Activated naive CD8-positive, alpha-beta T cell treated with anti-CD3 and anti-CD28 coated beads, Interleukin-2, amount 10 ng/mL, durations not matched to agents 7 days and 5 days (primary cell): ENCODE measurements around the gene PSD2. TPM values are rescaled to one million over a fixed set of nuclear protein-coding genes. Genes with fewer than 3 reads are reported as not detected.
A peak's percentile ranks its signal among the peaks of the same experiment; 100 is the strongest.

ENCODE experiments used
- ATAC-seq: fragments of 150-1000 bp; cut with Tn5 transposase; one replicate; pipeline ENCODE4 v1.10.0; 2021; ENCODE audit warnings: low read depth, moderate library complexity
- POLR2A ChIA-PET: fragments of 350-600 bp; sonication (Branson Sonifier 250); formaldehyde crosslinking; loops from one replicate; lab custom pipeline; 2021; ENCODE audit warnings: antibody characterized with exemption; lab: Charles Lee
- DNase-seq: peaks from one replicate; pipeline ENCODE4 v3.0.0; 2021
- H3K27ac Mint-ChIP-seq: one replicate; pipeline ENCODE4 v1.8.0; 2022; ENCODE audit warnings: mild to moderate bottlenecking, mixed read lengths
- H3K27me3 Mint-ChIP-seq: one replicate; pipeline ENCODE4 v1.8.0; 2022; ENCODE audit warnings: mild to moderate bottlenecking, moderate library complexity, mixed read lengths
- H3K36me3 Mint-ChIP-seq: one replicate; pipeline ENCODE4 v1.8.0; 2021; ENCODE audit warnings: mild to moderate bottlenecking, mixed read lengths
- H3K4me1 Mint-ChIP-seq: one replicate; pipeline ENCODE4 v1.8.0; 2021; ENCODE audit warnings: mixed read lengths
- H3K4me3 Mint-ChIP-seq: one replicate; pipeline ENCODE4 v1.8.0; 2022; ENCODE audit warnings: mild to moderate bottlenecking, moderate library complexity, mixed read lengths
- H3K9me3 Mint-ChIP-seq: one replicate; pipeline ENCODE4 v1.8.0; 2021; ENCODE audit warnings: mixed read lengths
- total RNA-seq, 2 experiments: library from RNA; stranded (reverse); gene quantifications; one replicate each; pipeline ENCODE4 v1.2.3, GENCODE V29; 2021

Gene PSD2
- total RNA-seq, 2 experiments from 2014 or later: 0.08 to 0.09 TPM

DNA sequence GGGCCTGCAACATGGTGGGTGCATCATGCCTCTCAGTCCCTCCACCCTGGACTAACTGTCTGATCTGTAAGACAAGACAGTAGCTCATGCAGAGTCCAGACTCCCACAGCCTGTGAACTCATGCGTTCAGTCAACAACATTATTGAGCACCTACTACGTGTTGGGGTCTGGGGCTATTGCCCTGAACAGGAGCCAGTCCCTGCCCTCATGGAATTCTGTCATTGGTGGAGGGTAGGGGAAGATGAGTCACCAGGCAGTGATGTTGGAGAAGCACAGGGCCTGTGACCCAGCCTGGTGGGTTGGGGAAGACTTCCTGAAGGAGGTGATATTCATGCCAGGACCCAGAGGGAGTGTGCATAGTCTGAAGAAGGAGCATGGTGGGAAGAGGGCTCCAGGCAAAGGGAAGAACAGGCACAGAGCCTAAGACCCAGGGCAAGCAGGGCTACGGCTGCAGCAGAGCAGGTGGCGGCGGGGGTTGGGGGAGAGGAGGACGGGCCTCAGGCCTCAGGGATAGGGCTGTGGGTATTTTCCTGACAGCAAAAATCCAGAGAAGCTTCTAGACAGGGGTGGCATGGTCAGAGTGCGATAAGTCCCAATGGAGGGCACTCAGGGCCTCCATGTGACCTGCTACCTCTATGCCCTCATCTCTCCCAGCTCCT lies 26.7 kb upstream of the PSD2 start:
- H3K4me3 Mint-ChIP-seq: no peak overlapping the region
- no peaks in the 10 kb centered on the region for H3K9me3 Mint-ChIP-seq
- no peaks in the 10 kb centered on the region for H3K36me3 Mint-ChIP-seq
- DNase-seq (no peak), ATAC-seq (no peak)
- H3K27ac Mint-ChIP-seq: no peak overlapping the region
- H3K4me1 Mint-ChIP-seq: peaks cover 9% of the 10 kb centered on the region
- H3K27me3 Mint-ChIP-seq: peaks cover 15% of the 10 kb centered on the region
- POLR2A ChIA-PET: no interaction called here

DNA sequence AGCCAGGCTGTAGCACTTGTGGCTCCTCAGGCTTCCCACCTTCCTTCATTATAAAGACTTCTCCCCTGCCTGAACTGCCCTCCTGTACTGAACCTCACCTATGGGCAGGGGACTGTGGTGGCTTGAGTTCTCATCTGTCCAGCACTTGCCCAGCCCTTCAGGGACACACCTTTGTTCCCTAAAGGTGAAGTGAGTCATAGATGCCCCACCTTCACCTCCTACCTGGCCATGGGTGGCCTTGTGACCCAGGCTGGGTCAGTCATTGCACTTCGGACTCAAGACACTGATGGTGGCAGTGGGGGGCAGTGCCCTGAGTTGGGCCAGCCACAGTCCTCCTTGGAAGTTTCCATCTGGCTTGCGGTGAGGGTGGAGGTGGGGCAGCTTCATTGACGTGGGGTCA lies 26.1 kb upstream of the PSD2 start:
- POLR2A ChIA-PET: no interaction called here
- H3K9me3 Mint-ChIP-seq: no peaks in the 10 kb centered on the region
- no peaks in the 10 kb centered on the region for H3K36me3 Mint-ChIP-seq
- H3K27me3 Mint-ChIP-seq: peaks cover 16% of the 10 kb centered on the region
- DNase-seq (no peak), ATAC-seq (no peak)
- H3K4me1 Mint-ChIP-seq: peaks cover 9% of the 10 kb centered on the region
- H3K27ac Mint-ChIP-seq: no peak overlapping the region
- H3K4me3 Mint-ChIP-seq: no peak overlapping the region

DNA sequence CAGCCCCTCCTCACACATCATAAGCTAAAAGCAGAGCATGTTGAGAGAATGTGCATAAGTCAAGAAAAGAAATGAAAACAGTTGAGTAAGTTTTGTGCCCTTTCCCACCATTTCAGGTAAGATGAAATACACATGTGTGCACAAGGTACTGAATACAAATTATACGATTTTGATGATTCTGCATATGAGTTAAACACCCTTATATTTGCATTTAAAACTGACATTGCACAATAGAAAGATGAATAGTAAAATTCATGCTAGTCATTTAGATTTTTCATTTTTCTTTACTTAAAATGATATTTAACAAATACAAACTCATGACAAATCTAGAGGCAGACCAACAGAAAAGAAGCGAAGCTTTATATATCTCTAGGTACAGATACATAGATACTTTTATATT lies 24.9 kb upstream of the PSD2 start:
- H3K9me3 Mint-ChIP-seq: no peaks in the 10 kb centered on the region
- no peak overlapping the region for H3K4me3 Mint-ChIP-seq
- H3K27ac Mint-ChIP-seq: no peak overlapping the region
- POLR2A ChIA-PET: interaction anchor here (0.6 kb wide), 1 partner anchor 45 kb away, joined by 3 read pairs; no protein-coding TSS in a partner anchor
- H3K36me3 Mint-ChIP-seq: no peaks in the 10 kb centered on the region
- peaks cover 9% of the 10 kb centered on the region for H3K4me1 Mint-ChIP-seq
- no peak for DNase-seq
- peaks cover 9% of the 10 kb centered on the region for H3K27me3 Mint-ChIP-seq
- ATAC-seq: no peak

DNA sequence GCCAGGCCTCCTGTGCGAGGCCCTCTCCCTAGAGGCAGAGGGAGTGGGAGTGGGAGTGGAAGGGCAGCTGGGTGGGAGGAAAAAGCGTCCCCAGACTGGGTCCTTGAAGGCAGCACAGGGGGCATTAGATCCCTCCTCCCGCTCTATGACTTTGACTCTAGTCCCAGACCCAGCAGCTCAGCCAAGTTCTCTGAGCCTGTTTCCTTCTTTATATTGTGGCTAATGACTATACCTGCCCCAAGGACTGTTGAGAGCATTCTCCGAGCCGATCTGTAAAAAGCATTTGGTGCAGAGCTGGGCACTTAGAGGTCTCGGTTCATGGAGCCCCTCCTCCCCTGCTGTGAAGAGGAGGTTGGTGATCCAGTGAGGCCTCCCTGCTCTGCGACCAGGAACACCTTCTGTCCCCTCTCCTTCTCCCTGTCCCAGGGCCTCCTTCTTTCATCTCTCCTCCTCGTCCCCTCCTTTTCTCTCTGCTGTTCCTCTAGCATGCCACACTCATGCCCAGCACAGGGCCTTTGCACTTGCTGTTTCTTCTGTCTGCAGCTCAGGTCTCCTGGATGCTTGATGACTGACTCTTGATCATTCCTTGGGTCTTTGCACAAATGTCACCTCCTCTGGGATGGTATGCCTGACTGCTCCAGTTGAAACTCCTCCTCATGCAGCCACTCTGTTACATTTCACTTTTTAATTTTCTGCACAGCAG lies 23.4 kb upstream of the PSD2 start:
- Mint-ChIP-seq H3K4me1 (peaks cover 5% of the 10 kb centered on the region), H3K4me3 (no peak overlapping the region)
- POLR2A ChIA-PET: no interaction called here

DNA sequence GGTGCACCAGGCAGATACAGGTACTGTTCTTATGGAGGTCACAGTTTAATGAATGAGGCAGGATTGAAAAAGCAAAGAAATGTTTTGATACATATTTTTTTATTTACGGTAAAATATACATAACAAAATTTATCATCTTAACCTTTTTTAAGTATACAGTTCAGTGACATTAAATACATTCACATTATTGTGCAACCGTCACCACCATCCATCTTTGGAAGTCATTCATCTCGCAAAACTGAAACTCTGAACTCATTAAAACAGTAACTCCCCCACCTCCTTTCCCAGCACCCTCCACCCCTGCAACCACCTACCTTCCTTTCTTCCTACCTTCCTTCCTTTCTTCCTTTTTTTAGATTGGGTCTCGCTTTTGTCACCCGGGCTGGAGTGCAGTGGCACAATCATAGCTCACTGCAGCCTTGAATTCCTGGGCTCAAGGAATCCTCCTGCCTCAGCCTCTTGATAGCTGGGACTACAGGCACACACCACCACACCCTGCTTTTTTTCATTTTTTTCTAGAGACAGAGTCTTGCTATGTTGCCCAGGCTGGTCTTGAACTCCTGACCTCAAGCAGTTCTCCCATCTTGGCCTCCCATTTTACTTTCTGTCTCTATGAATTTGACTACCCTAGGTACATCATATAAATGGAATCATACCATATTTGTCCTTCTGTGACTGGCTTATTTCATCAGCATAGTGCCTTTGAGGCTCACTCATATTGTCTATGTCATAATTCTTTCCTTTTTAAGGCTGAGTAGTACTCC lies 22.5 kb upstream of the PSD2 start:
- ATAC-seq (no peak), DNase-seq (no peak)
- no peaks in the 10 kb centered on the region for H3K36me3 Mint-ChIP-seq
- H3K9me3 Mint-ChIP-seq: no peaks in the 10 kb centered on the region
- POLR2A ChIA-PET: no interaction called here
- H3K4me1 Mint-ChIP-seq: peaks cover 5% of the 10 kb centered on the region
- H3K4me3 Mint-ChIP-seq: no peak overlapping the region
- no peak overlapping the region for H3K27ac Mint-ChIP-seq
- H3K27me3 Mint-ChIP-seq: peaks cover 17% of the 10 kb centered on the region

More for the DNA sequence above, 23.4 kb upstream of the PSD2 start:
- Mint-ChIP-seq H3K27ac (no peak overlapping the region), H3K9me3 (no peaks in the 10 kb centered on the region), H3K27me3 (peaks cover 14% of the 10 kb centered on the region), H3K36me3 (no peaks in the 10 kb centered on the region)
- ATAC-seq (no peak), DNase-seq (no peak)

DNA sequence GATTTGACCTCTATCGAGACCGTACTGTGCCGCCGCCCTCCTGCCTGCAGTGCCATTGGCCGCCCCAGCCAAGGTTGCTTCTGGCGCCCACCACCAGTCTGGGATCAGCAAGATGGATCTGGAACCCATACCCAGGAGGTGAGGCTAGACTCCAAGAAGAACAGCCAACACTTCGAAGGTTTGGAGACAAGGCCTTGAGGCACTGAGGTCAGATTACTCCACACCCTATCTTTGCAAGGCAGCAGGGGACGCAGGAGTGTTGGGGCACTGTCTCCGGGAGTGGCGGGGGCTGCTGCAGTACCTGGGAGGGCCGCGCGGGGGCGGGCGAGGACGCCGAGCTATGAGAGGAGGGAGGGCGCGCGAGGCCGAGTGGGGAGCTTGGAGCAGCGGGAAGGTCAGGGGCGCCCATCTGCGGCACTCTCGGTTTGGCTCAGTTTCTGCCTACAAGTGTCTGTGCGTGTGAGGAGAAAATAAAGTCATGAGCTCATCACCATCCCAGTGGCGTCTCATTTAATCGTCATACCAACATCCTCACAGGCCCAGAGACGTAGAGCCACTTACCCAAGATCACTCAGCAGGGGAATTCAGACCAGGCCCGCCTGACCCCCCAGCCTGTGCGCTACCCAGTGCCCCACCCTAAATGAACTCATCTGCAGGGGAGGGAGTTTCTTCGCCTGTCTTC lies 20.5 kb upstream of the PSD2 start:
- H3K27me3 Mint-ChIP-seq: peaks cover 17% of the 10 kb centered on the region
- POLR2A ChIA-PET: no interaction called here
- peaks cover 5% of the 10 kb centered on the region for H3K4me1 Mint-ChIP-seq
- ATAC-seq (peak; percentile 97), DNase-seq (peak; percentile 91)
- no peak overlapping the region for H3K27ac Mint-ChIP-seq
- H3K9me3 Mint-ChIP-seq: no peaks in the 10 kb centered on the region
- no peaks in the 10 kb centered on the region for H3K36me3 Mint-ChIP-seq
- H3K4me3 Mint-ChIP-seq: no peak overlapping the region

DNA sequence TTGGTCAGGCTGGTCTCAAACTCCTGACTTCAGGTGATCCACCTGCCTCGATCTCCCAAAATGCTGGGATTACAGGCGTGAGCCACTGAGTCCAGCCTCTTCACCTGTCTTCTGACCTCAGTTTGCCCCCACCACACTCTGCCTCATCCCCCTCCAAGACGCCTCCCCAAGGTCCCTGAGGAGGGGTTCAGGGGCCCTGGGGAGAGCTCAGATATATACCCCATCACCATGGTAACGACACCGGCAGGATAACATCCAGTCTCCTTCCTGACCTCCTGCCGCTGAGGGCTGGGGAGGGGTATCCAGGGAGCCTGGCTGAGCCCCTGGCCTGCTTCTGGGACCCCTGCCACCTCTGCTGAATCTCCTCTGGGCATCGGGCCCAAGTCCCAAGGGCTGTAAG lies 19.7 kb upstream of the PSD2 start:
- ATAC-seq (no peak), DNase-seq (no peak)
- H3K27me3 Mint-ChIP-seq: peaks cover 19% of the 10 kb centered on the region
- POLR2A ChIA-PET: no interaction called here
- peaks cover 5% of the 10 kb centered on the region for H3K4me1 Mint-ChIP-seq
- no peak overlapping the region for H3K27ac Mint-ChIP-seq
- H3K9me3 Mint-ChIP-seq: no peaks in the 10 kb centered on the region
- no peaks in the 10 kb centered on the region for H3K36me3 Mint-ChIP-seq
- no peak overlapping the region for H3K4me3 Mint-ChIP-seq

DNA sequence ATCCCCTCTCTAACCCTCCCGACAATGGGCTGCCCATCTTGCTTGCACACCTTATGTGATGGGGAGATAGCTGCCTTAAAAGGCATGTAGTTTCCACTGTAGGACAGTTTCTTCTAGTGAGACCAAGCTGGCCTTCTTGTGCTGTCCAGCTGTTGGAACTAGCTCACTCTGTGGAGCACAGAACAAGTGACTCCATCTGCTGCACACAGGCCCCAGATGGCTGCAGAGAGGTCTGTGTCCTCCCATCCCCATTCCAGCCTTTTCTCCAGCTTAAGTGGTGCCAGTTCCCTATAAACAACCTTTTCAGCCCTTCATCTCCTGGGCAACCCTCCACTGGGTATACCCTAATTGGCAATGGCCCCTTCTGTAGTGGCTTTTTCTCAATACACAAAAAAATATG lies 18.7 kb upstream of the PSD2 start:
- POLR2A ChIA-PET: no interaction called here
- Mint-ChIP-seq H3K27me3 (peaks cover 19% of the 10 kb centered on the region), H3K9me3 (no peaks in the 10 kb centered on the region), H3K4me1 (peaks cover 5% of the 10 kb centered on the region), H3K36me3 (no peaks in the 10 kb centered on the region), H3K27ac (no peak overlapping the region), H3K4me3 (no peak overlapping the region)
- ATAC-seq (no peak), DNase-seq (no peak)

DNA sequence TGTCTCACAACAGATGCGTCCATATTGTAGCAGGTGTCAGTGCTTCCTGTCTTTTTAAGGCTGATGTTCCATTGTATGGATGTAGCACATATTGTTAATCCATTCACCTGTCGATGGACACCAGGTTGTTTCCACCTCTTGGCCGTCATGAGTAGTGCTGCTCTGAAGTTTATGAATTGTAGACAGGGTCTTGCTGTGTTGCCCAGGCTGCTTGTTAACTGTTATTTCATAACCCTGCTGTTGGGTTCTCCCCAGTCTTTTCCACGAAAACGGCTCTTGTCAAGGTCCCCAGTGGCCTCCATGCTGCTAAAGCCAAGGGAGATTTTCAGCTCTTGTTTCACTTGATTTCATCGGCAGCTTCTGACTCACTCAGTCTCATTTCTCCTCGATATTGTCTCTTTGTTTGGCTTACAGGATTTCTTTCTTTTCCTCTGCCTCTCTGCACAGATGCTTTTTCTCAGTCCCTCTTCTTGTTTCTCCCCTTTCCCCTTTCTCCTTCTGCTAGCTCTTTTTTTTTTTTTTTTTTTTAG lies 12.1 kb upstream of the PSD2 start:
- ATAC-seq: no peak
- DNase-seq: no peak
- Mint-ChIP-seq H3K27ac (no peak overlapping the region), H3K4me3 (no peak overlapping the region), H3K36me3 (no peaks in the 10 kb centered on the region), H3K27me3 (peaks cover 16% of the 10 kb centered on the region), H3K9me3 (no peaks in the 10 kb centered on the region), H3K4me1 (peaks cover 1% of the 10 kb centered on the region)
- POLR2A ChIA-PET: no interaction called here

DNA sequence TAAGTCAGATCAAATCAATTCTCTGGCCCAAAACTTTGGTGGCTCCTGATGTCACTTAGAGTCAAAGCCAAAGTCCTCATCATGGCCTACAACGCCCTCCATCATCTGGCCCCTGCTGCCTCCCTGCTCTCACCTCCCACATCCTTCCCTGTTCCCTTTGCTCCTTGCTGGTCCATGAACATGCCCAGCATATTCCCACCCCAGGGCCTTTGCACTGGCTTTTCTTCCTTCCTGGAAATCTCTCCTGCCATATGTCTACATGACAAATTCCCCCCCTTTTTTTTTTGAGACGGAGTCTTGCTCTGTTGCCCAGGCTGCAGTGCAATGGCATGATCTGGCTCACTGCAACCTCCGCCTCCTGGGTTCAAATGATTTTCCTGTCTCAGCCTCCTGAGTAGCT lies 11.1 kb upstream of the PSD2 start:
- Mint-ChIP-seq H3K4me3 (no peak overlapping the region), H3K4me1 (peaks cover 1% of the 10 kb centered on the region), H3K27ac (no peak overlapping the region), H3K9me3 (no peaks in the 10 kb centered on the region), H3K27me3 (peaks cover 18% of the 10 kb centered on the region), H3K36me3 (no peaks in the 10 kb centered on the region)
- DNase-seq (no peak), ATAC-seq (no peak)
- POLR2A ChIA-PET: no interaction called here

DNA sequence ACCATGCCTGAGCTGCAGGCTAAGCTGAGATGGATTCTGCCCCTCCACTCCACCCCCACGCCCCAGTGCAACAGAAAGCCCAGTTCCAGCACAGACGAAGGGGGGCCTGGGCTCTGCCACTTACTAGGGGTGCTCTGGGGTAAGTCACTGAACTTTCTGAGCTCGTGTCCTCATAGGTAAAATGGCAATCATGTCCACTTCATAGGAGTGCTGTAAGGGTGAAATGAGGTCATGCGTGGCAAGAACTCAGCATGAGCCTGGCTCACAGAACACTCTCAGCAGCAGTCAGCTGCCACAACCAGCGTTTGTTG lies 8.4 kb upstream of the PSD2 start:
- ATAC-seq: no peak

DNA sequence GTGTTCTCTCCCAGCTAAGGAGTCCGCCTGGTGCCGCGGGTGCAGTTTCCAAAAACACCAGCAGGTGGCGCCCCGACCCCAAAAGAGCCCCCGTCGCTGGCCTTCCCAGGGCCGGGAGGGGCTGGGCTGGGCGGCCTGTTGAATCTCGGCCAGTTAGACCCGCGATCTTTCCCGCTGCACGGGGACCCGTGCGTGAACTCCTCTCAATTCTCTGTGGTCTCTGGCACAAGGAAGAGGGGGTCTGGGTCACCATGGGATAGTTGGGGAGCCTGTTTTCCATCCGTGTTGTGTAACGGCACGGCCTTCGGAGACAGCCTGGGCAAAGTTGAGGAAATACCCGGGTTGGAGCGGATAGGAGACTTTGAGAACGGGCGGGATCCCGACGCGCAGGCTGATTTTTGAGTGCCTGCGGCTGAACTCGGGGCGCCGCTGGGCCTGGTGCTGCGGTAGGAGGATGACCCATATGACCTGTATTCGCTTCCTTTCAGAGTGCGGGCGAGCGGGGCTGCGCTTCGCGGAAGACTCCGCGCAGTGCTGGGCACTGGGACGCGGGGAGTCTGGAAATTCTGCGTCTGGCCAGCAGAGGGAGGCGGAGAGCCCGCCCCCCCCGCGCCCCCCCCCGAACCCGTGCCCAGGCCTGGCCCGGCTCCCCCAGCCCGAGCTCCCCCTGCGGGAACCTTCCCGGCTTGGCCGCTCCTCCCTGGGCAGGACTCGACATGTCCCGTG lies 7.9 kb upstream of the PSD2 start:
- H3K27ac Mint-ChIP-seq: no peak overlapping the region
- H3K27me3 Mint-ChIP-seq: peaks cover 27% of the 10 kb centered on the region
- peaks cover 1% of the 10 kb centered on the region for H3K4me1 Mint-ChIP-seq
- H3K36me3 Mint-ChIP-seq: no peaks in the 10 kb centered on the region
- POLR2A ChIA-PET: interaction anchor here (0.8 kb wide), 1 partner anchor 181 kb away, joined by 4 read pairs; no protein-coding TSS in a partner anchor
- ATAC-seq: peak; percentile 90
- peak overlapping the region; percentile 84 for H3K4me3 Mint-ChIP-seq
- peak; percentile 92 for DNase-seq
- H3K9me3 Mint-ChIP-seq: no peaks in the 10 kb centered on the region

More for the DNA sequence above, 8.4 kb upstream of the PSD2 start:
- Mint-ChIP-seq H3K27me3 (peaks cover 25% of the 10 kb centered on the region), H3K4me3 (peak overlapping the region; percentile 18), H3K36me3 (no peaks in the 10 kb centered on the region), H3K27ac (no peak overlapping the region), H3K4me1 (peaks cover 1% of the 10 kb centered on the region), H3K9me3 (no peaks in the 10 kb centered on the region)
- DNase-seq: no peak
- POLR2A ChIA-PET: interaction anchor here (0.8 kb wide), 1 partner anchor 182 kb away, joined by 4 read pairs; no protein-coding TSS in a partner anchor
